CD8-positive, alpha-beta memory T cell (primary cell): ENCODE data around the gene VAV2. TPM values are rescaled to one million over a fixed set of nuclear protein-coding genes. Genes with fewer than 3 reads are reported as not detected.

Experiments used
- CTCF ChIA-PET: fragments of 350-600 bp; sonication (Branson Sonifier 250); formaldehyde crosslinking; loops from one replicate; lab custom pipeline; 2021; ENCODE audit warnings: antibody characterized with exemption; lab: Charles Lee
- POLR2A ChIA-PET: fragments of 350-600 bp; sonication (Branson Sonifier 250); formaldehyde crosslinking; loops from one replicate; lab custom pipeline; 2021; ENCODE audit warnings: antibody characterized with exemption; lab: Charles Lee
- DNase-seq, 5 donors: peaks; one replicate each; pipeline versions ENCODE4 v3.0.0 to v3.0.0-alpha.2; 2020 to 2022; ENCODE audit warnings: mixed read lengths in 1 of 5
- H3K27ac ChIP-seq: one replicate; pipeline ENCODE4 v1.7.0; 2013; ENCODE audit warnings: low read depth, mild to moderate bottlenecking, low read length, moderate library complexity
- H3K27me3 ChIP-seq: 2 replicates; pipeline ENCODE4 v1.7.0; 2013; ENCODE audit warnings: low read length, mild to moderate bottlenecking; ENCODE audit not compliant: insufficient read depth, poor library complexity, severe bottlenecking
- H3K36me3 ChIP-seq: 2 replicates; pipeline ENCODE4 v1.7.0; 2013; ENCODE audit warnings: mild to moderate bottlenecking, low read length, moderate library complexity; ENCODE audit not compliant: insufficient read depth
- H3K4me1 ChIP-seq: 2 replicates; pipeline ENCODE4 v1.7.0; 2013; ENCODE audit warnings: mild to moderate bottlenecking, low read length, moderate library complexity; ENCODE audit not compliant: insufficient read depth
- H3K4me3 ChIP-seq: 2 replicates; pipeline ENCODE4 v1.7.0; 2013; ENCODE audit warnings: mild to moderate bottlenecking, low read length
- H3K9me3 ChIP-seq: 2 replicates; pipeline ENCODE4 v1.7.0; 2013; ENCODE audit warnings: mild to moderate bottlenecking, low read length
- H3K27ac Mint-ChIP-seq, 8 donors: one replicate each; pipeline ENCODE4 v1.8.0; 2020 to 2021; ENCODE audit warnings: mixed read lengths in 8 of 8, mild to moderate bottlenecking in 6 of 8, inconsistent platforms in 3 of 8, moderate library complexity in 3 of 8
- H3K27me3 Mint-ChIP-seq, 2 donors: one replicate each; pipeline ENCODE4 v1.8.0; 2020 to 2021; ENCODE audit warnings: mixed read lengths in 2 of 2, mild to moderate bottlenecking in 1 of 2, moderate library complexity in 1 of 2
- H3K36me3 Mint-ChIP-seq, 3 donors: one replicate each; pipeline ENCODE4 v1.8.0; 2020 to 2021; ENCODE audit warnings: mixed read lengths in 3 of 3, inconsistent platforms in 1 of 3, mild to moderate bottlenecking in 1 of 3
- H3K4me1 Mint-ChIP-seq, 3 donors: one replicate each; pipeline ENCODE4 v1.8.0; 2020 to 2021; ENCODE audit warnings: mixed read lengths in 3 of 3, inconsistent platforms in 1 of 3, mild to moderate bottlenecking in 1 of 3
- H3K4me3 Mint-ChIP-seq, 7 donors: one replicate each; pipeline ENCODE4 v1.8.0; 2020 to 2021; ENCODE audit warnings: mixed read lengths in 7 of 7, mild to moderate bottlenecking in 6 of 7, moderate library complexity in 4 of 7, inconsistent platforms in 2 of 7
- H3K9me3 Mint-ChIP-seq, 5 donors: one replicate each; pipeline ENCODE4 v1.8.0; 2020 to 2022; ENCODE audit warnings: mixed read lengths in 5 of 5, mild to moderate bottlenecking in 3 of 5, moderate library complexity in 2 of 5, inconsistent platforms in 1 of 5
- polyA plus RNA-seq: library from polyadenylated mRNA; unstranded; fragments of 300-500 nt; fragmentation: Illumina TruSeq; gene quantifications from one replicate; pipeline ENCODE4 v1.2.3, GENCODE V29; 2021
- total RNA-seq, 2 experiments: library from RNA; stranded (reverse); gene quantifications; one replicate each; pipeline ENCODE4 v1.2.3, GENCODE V29; 2021

Gene VAV2
- total and polyA plus RNA-seq, 3 experiments from 2014 or later: 1.1 to 7.6 (median 6.0) TPM

DNA sequence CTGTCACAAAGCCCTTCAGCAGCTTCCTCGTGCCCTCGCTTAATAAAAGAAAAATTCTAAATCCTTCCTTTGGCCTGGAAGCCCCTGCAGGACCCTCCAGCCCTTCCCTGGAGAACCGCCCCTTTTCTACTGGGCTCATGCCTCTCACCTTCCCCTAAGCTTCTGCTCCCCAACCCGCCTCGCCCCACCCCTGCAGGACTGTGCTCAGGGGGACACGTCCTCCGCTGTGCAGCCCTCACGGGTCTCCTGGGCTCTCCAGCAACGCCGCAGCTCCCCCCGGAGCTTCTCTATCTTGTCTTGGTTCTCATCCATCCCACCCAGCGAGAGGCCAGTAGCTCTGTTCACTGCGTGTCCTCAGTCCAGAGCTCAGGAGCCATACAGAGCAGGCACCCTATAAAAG is 188.4 kb downstream of the VAV2 start:
- Mint-ChIP-seq H3K9me3 (no peaks in the 10 kb centered on the region), H3K36me3 (no peaks in the 10 kb centered on the region), H3K4me1 (no peaks in the 10 kb centered on the region), H3K4me3 (no peak overlapping the region), H3K27ac (no peak overlapping the region), H3K27me3 (no peaks in the 10 kb centered on the region)
- H3K4me3 ChIP-seq: no peak overlapping the region
- H3K27me3 ChIP-seq: no peaks in the 10 kb centered on the region
- H3K4me1 ChIP-seq: no peaks in the 10 kb centered on the region
- DNase-seq: no peak
- H3K36me3 ChIP-seq: no peaks in the 10 kb centered on the region
- H3K9me3 ChIP-seq: no peaks in the 10 kb centered on the region
- POLR2A ChIA-PET: no interaction called here
- no peak overlapping the region for H3K27ac ChIP-seq
- CTCF ChIA-PET: interaction anchor here (1.3 to 1.6 kb wide), 2 partner anchors 190 to 192 kb away, joined by 3 to 5 read pairs; no protein-coding TSS in a partner anchor

- Mint-ChIP-seq H3K4me3 (no peak overlapping the region), H3K27me3 (no peaks in the 10 kb centered on the region), H3K36me3 (no peaks in the 10 kb centered on the region), H3K9me3 (no peaks in the 10 kb centered on the region), H3K27ac (no peak overlapping the region), H3K4me1 (no peaks in the 10 kb centered on the region)
- H3K27me3 ChIP-seq: no peaks in the 10 kb centered on the region
- ChIA-PET POLR2A (no interaction called here), CTCF (interaction anchor here (1.3 to 1.6 kb wide), 2 partner anchors 191 to 192 kb away, joined by 3 to 5 read pairs; no protein-coding TSS in a partner anchor)
- no peaks in the 10 kb centered on the region for H3K36me3 ChIP-seq
- H3K9me3 ChIP-seq: no peaks in the 10 kb centered on the region
- H3K4me3 ChIP-seq: no peak overlapping the region
- H3K4me1 ChIP-seq: no peaks in the 10 kb centered on the region
- DNase-seq: no peak
- no peak overlapping the region for H3K27ac ChIP-seq
Observed at GRCh38 chr9:133803028-133803585, 189.0 kb downstream of the VAV2 start.

DNA sequence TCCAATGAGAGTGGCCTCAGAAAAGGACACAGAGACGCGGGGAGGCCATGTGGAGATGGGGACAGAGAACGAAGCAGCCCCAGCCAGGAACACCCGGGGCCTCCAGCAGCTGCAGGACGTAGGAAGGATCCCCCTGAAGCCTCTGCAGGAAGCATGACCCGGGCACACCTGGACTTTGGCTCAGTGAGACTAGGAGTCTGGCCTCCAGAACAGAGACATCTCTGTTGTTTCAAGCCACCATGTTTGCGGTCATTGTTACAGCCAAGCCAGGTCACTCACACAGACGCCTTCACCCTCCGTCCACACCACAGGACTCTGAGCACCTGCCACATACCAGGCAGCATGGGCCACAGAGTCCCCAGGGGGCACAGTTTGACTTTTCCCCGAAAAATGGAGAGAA is 190.4 kb downstream of the VAV2 start:
- H3K36me3 ChIP-seq: no peaks in the 10 kb centered on the region
- H3K4me1 Mint-ChIP-seq: no peaks in the 10 kb centered on the region
- DNase-seq: no peak
- no peaks in the 10 kb centered on the region for H3K9me3 Mint-ChIP-seq
- H3K27ac Mint-ChIP-seq: no peak overlapping the region
- no peaks in the 10 kb centered on the region for H3K27me3 Mint-ChIP-seq
- no peaks in the 10 kb centered on the region for H3K4me1 ChIP-seq
- H3K9me3 ChIP-seq: no peaks in the 10 kb centered on the region
- no peaks in the 10 kb centered on the region for H3K36me3 Mint-ChIP-seq
- H3K4me3 ChIP-seq: no peak overlapping the region
- no peak overlapping the region for H3K27ac ChIP-seq
- no peak overlapping the region for H3K4me3 Mint-ChIP-seq
- ChIA-PET CTCF (no interaction called here), POLR2A (no interaction called here)
- no peaks in the 10 kb centered on the region for H3K27me3 ChIP-seq

- Histone ChIP-seq H3K4me1 (no peaks in the 10 kb centered on the region), H3K27me3 (no peaks in the 10 kb centered on the region), H3K36me3 (no peaks in the 10 kb centered on the region), H3K27ac (no peak overlapping the region), H3K4me3 (no peak overlapping the region), H3K9me3 (no peaks in the 10 kb centered on the region)
- POLR2A ChIA-PET: no interaction called here
- CTCF ChIA-PET: interaction anchor here (1.2 kb wide), 1 partner anchor 18 kb away, joined by 3 read pairs; no protein-coding TSS in a partner anchor
- no peaks in the 10 kb centered on the region for H3K36me3 Mint-ChIP-seq
- no peak for DNase-seq
- no peaks in the 10 kb centered on the region for H3K27me3 Mint-ChIP-seq
- no peak overlapping the region for H3K27ac Mint-ChIP-seq
- H3K4me1 Mint-ChIP-seq: no peaks in the 10 kb centered on the region
- H3K9me3 Mint-ChIP-seq: no peaks in the 10 kb centered on the region
- no peak overlapping the region for H3K4me3 Mint-ChIP-seq
Observed at GRCh38 chr9:133800266-133800665, 191.9 kb downstream of the VAV2 start.

DNA sequence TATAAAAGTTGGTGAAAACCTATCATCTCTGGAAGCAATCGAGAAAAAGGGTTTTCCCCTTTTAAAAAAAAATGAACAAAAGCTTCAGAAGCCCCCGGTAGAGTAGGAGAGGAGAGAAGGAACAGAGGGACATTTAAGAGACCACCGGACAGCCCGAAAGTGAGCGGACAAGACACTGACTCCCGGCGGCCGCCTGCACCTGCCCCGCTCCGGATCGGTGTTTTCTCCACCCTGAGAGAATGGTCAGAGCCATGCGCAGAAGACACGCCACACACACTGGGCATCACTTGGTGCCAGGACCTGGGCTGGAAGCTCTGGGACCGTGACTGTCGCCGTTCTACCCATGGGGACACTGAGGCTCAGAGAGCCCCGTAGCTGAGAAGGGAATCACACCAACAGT is 192.4 kb downstream of the VAV2 start:
- Histone ChIP-seq H3K4me3 (no peak overlapping the region), H3K4me1 (no peaks in the 10 kb centered on the region), H3K36me3 (no peaks in the 10 kb centered on the region), H3K27me3 (no peaks in the 10 kb centered on the region), H3K27ac (no peak overlapping the region), H3K9me3 (no peaks in the 10 kb centered on the region)
- Mint-ChIP-seq H3K4me3 (no peak overlapping the region), H3K27me3 (no peaks in the 10 kb centered on the region), H3K27ac (peak overlapping the region in 1 of 8 donors; percentile 7), H3K4me1 (no peaks in the 10 kb centered on the region), H3K36me3 (no peaks in the 10 kb centered on the region), H3K9me3 (no peaks in the 10 kb centered on the region)
- no peak for DNase-seq
- ChIA-PET POLR2A (no interaction called here), CTCF (interaction anchor here (1.2 kb wide), 1 partner anchor 17 kb away, joined by 3 read pairs; no protein-coding TSS in a partner anchor)

DNA sequence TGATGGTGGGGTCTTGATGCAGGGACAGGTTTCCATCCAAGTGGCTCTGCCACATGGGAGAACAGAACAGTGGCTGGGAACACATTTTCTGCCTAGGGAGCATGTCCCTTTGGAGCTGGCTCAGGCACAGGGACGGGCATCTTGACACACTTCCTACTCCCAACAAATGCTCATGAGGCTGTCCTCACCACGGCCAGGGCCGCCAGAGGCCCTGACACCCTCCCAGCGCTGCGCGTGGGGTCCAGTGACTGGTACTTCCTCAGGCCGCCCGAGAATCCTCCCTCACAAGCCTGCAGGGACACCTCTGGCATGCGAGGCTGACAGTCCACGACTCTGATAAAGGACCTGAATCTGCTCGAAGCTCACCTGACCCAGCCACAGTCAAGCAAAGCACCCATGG is 193.0 kb downstream of the VAV2 start:
- no peak for DNase-seq
- H3K36me3 ChIP-seq: no peaks in the 10 kb centered on the region
- Mint-ChIP-seq H3K9me3 (no peaks in the 10 kb centered on the region), H3K36me3 (no peaks in the 10 kb centered on the region), H3K4me3 (no peak overlapping the region), H3K4me1 (no peaks in the 10 kb centered on the region), H3K27me3 (no peaks in the 10 kb centered on the region), H3K27ac (no peak overlapping the region)
- no peaks in the 10 kb centered on the region for H3K4me1 ChIP-seq
- H3K27me3 ChIP-seq: no peaks in the 10 kb centered on the region
- no peak overlapping the region for H3K4me3 ChIP-seq
- CTCF ChIA-PET: no interaction called here
- H3K27ac ChIP-seq: no peak overlapping the region
- H3K9me3 ChIP-seq: no peaks in the 10 kb centered on the region
- POLR2A ChIA-PET: no interaction called here

DNA sequence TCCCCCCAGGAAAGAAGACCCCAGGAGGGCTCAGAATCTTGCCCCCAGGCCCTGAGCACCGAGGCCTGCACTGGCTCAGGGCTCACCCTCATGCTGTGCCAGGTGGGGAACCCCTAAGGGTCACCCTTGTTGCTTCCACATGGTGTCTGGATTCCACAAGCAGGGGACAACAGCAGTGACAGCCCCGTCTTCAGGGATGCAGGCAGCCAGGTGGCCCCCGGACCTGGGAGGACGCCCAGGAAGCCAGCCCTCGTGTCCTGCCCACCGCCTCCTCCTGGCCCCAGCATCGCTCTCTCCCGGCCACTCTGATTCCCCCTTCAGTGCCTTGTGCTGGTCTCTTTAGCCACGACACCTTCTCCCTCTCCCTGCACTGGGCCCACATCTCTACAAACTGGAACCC is 194.0 kb downstream of the VAV2 start:
- Histone ChIP-seq H3K36me3 (no peaks in the 10 kb centered on the region), H3K27ac (no peak overlapping the region), H3K9me3 (no peaks in the 10 kb centered on the region), H3K4me3 (no peak overlapping the region), H3K27me3 (no peaks in the 10 kb centered on the region), H3K4me1 (no peaks in the 10 kb centered on the region)
- no peak for DNase-seq
- Mint-ChIP-seq H3K4me3 (no peak overlapping the region), H3K36me3 (no peaks in the 10 kb centered on the region), H3K27me3 (no peaks in the 10 kb centered on the region), H3K27ac (no peak overlapping the region), H3K4me1 (no peaks in the 10 kb centered on the region), H3K9me3 (no peaks in the 10 kb centered on the region)
- CTCF ChIA-PET: interaction anchor here (1.3 to 7.4 kb wide), 2 partner anchors 16 to 197 kb away, joined by 4 to 57 read pairs; no protein-coding TSS in a partner anchor
- POLR2A ChIA-PET: no interaction called here

- no peak for DNase-seq
- CTCF ChIA-PET: interaction anchor here (1.3 to 7.4 kb wide), 2 partner anchors 16 to 198 kb away, joined by 4 to 57 read pairs; no protein-coding TSS in a partner anchor
- no peaks in the 10 kb centered on the region for H3K9me3 Mint-ChIP-seq
- POLR2A ChIA-PET: no interaction called here
- H3K4me3 Mint-ChIP-seq: no peak overlapping the region
- Histone ChIP-seq H3K9me3 (no peaks in the 10 kb centered on the region), H3K4me1 (peaks cover 4% of the 10 kb centered on the region), H3K36me3 (no peaks in the 10 kb centered on the region), H3K4me3 (no peak overlapping the region), H3K27me3 (no peaks in the 10 kb centered on the region), H3K27ac (no peak overlapping the region)
- no peaks in the 10 kb centered on the region for H3K36me3 Mint-ChIP-seq
- H3K27me3 Mint-ChIP-seq: no peaks in the 10 kb centered on the region
- H3K4me1 Mint-ChIP-seq: peaks cover 0 to 4% (median 0%) of the 10 kb centered on the region in 3 donors
- H3K27ac Mint-ChIP-seq: no peak overlapping the region
Observed at GRCh38 chr9:133797406-133798105, 194.6 kb downstream of the VAV2 start.
